Measurements from ENCODE around the gene GJD3. TPM values are rescaled to one million over a fixed set of nuclear protein-coding genes. Genes with fewer than 3 reads are reported as not detected.

GJD3 gene
- total and polyA plus RNA-seq, 2 experiments from 2014 or later, result 1.4 TPM; not detected in 1

- no peak for DNase-seq (ENCODE audit: low spot score)
- peaks cover 16% of the 10 kb centered on the region for H3K27me3 Mint-ChIP-seq (ENCODE audit: insufficient read depth, low read depth, poor library complexity)
- no peaks in the 10 kb centered on the region for H3K79me2 ChIP-seq (replicated peaks; ENCODE audit: insufficient read depth)
- H3K36me3 ChIP-seq (ENCODE audit: insufficient read depth), result no peaks in the 10 kb centered on the region
- H4K20me1 ChIP-seq (replicated peaks; ENCODE audit: insufficient read depth), result no peaks in the 10 kb centered on the region
- H3K9me3 Mint-ChIP-seq, result peaks cover 14% of the 10 kb centered on the region
- peaks cover 11% of the 10 kb centered on the region; the same call in 2 of the 3 replicates for H3K36me3 Mint-ChIP-seq (ENCODE audit: low read depth)
- no peak for ATAC-seq
- H2AFZ ChIP-seq, result no peak overlapping the region
- H3K4me3 ChIP-seq, result no peak overlapping the region
- H3K27ac ChIP-seq (ENCODE audit: low read depth), result no peak overlapping the region
- peaks cover 4% of the 10 kb centered on the region; the same call in 1 of the 2 replicates for H3F3A ChIP-seq (replicated peaks; ENCODE audit: low read depth)
- peaks cover 7% of the 10 kb centered on the region; the same call in 1 of the 2 replicates for H3K4me1 ChIP-seq (ENCODE audit: insufficient read depth)
- TF ChIP-seq ZNF114 (CRISPR knock-in tag; IDR thresholded peaks at IDR 0.05), result no peak
- no peak for TF ChIP-seq EZH2 (IDR thresholded peaks at IDR 0.05; ENCODE audit: low read depth, unreplicated experiment)
- no peak for TF ChIP-seq CREB1 (CRISPR knock-in tag; IDR thresholded peaks at IDR 0.05; ENCODE audit: low read depth)
- no peak for TF ChIP-seq ZNF462 (CRISPR knock-in tag; IDR thresholded peaks at IDR 0.05)
- TF ChIP-seq REST (IDR thresholded peaks at IDR 0.05; ENCODE audit: unreplicated experiment), result no peak
- TF ChIP-seq ZNF331 (CRISPR knock-in tag; IDR thresholded peaks at IDR 0.05; ENCODE audit: low read depth), result no peak
- no peak for TF ChIP-seq CTCF (conservative IDR thresholded peaks at IDR 0.05; ENCODE audit: low read depth in 2 of 2)
- TF ChIP-seq NANOG (IDR thresholded peaks at IDR 0.05; ENCODE audit: borderline replicate concordance), result no peak
- no peak for TF ChIP-seq EZH2phosphoT487 (IDR thresholded peaks at IDR 0.05; ENCODE audit: unreplicated experiment)
- no peak for TF ChIP-seq STAT1 (IDR thresholded peaks at IDR 0.05; ENCODE audit: unreplicated experiment)
- no peak for TF ChIP-seq JUNB (IDR thresholded peaks at IDR 0.05; ENCODE audit: unreplicated experiment)
- no peak for TF ChIP-seq POLR2AphosphoS5 (IDR thresholded peaks at IDR 0.05; ENCODE audit: low read depth)
- no peak for TF ChIP-seq ETS1 (IDR thresholded peaks at IDR 0.05)
- no peak overlapping the region for H3K4me3 Mint-ChIP-seq
- no peak overlapping the region for H3K4me2 ChIP-seq
- H3K27me3 ChIP-seq (ENCODE audit: insufficient read depth), result no peaks in the 10 kb centered on the region
- H3K4me1 Mint-ChIP-seq, result peaks cover 9% of the 10 kb centered on the region
- H3K9me2 ChIP-seq (ENCODE audit: insufficient read depth), result no peaks in the 10 kb centered on the region
- no peak overlapping the region for H3K27ac Mint-ChIP-seq
Measured at GRCh38 chr17:40372031-40372430, 7.5 kb upstream of the GJD3 start.

All from GM23338 (cell line).